Right lobe of liver (tissue), 4 donors: Measurements from ENCODE around the gene GRM7.

Source experiments
- CTCF ChIP-seq, 4 donors: fragments of 200-600 bp in 3 of 4; fragments of 450-650 bp in 1 of 4; IDR thresholded peaks; one replicate each; pipeline versions ENCODE4 v1.5.1 to v1.8.0; 2016 to 2022; ENCODE audit warnings: antibody characterized with exemption in 4 of 4, mild to moderate bottlenecking in 2 of 4
- POLR2A ChIP-seq: fragments of 450-650 bp; IDR thresholded peaks from one replicate; pipeline ENCODE4 v1.6.1; 2017; ENCODE audit warnings: antibody characterized with exemption, mild to moderate bottlenecking
- donor health status: DM: no; HTN: no; CAD: no.
- donor health status: DM: no; HTN: no; CAD: no.
- donor health status: DM: no; HTN: yes; CAD: no.

- TF ChIP-seq CTCF (IDR thresholded peaks at IDR 0.05) (no peak), POLR2A (no peak)
These were observed 891.1 kb downstream of the GRM7 start for GRCh38 chr3:7752005-7752404.
